ENCODE results near the gene DDT.
"Not testable (repeated sequence)": the region's sequence is repeated elsewhere in the genome, so short reads cannot be mapped to it uniquely, and the experiment has no call there.

DDT gene

GRCh38 chr22:23974345-23974744, at the start of gene DDT:
TSS of gene DDT (minus strand) at chr22:23974441. CDS start at chr22:23974414, 27 bp downstream.
- DNase-seq (ENCODE audit: low spot score): not testable (repeated sequence)

GRCh38 chr22:24023204-24023789, 49.1 kb upstream of the DDT start:
- no peak for DNase-seq (ENCODE audit: low spot score)

GRCh38 chr22:24021304-24021703, 47.1 kb upstream of the DDT start:
- no peak for DNase-seq (ENCODE audit: low spot score)

- no peak for DNase-seq (ENCODE audit: low spot score)
Measured at GRCh38 chr22:24016156-24016555, 41.9 kb upstream of the DDT start.

GRCh38 chr22:24011735-24012068, 37.5 kb upstream of the DDT start:
- no peak for DNase-seq (ENCODE audit: low spot score)

GRCh38 chr22:24010018-24010391, 35.8 kb upstream of the DDT start:
- no peak for DNase-seq (ENCODE audit: low spot score)

GRCh38 chr22:24009227-24010017, 35.2 kb upstream of the DDT start:
- DNase-seq (ENCODE audit: low spot score): no peak

- DNase-seq (ENCODE audit: low spot score): no peak
Measured at GRCh38 chr22:24008381-24009226, 34.4 kb upstream of the DDT start.

- no peak for DNase-seq (ENCODE audit: low spot score)
Measured at GRCh38 chr22:24008022-24008283, 33.7 kb upstream of the DDT start.

- DNase-seq (ENCODE audit: low spot score): no peak
Measured at GRCh38 chr22:24007253-24008021, 33.2 kb upstream of the DDT start.

GRCh38 chr22:24006914-24007214, 32.6 kb upstream of the DDT start:
- no peak for DNase-seq (ENCODE audit: low spot score)

- DNase-seq (ENCODE audit: low spot score): no peak
Measured at GRCh38 chr22:24006207-24006913, 32.1 kb upstream of the DDT start.

GRCh38 chr22:24005201-24005600, 31.0 kb upstream of the DDT start, which contains the start of gene GSTT4:
TSS of gene GSTT4 (minus strand) at chr22:24005453. CDS start at chr22:24005356, 97 bp downstream.
- peak; percentile 38 for DNase-seq (ENCODE audit: low spot score)

GRCh38 chr22:24003887-24004286, 29.6 kb upstream of the DDT start:
- no peak for DNase-seq (ENCODE audit: low spot score)

GRCh38 chr22:24002851-24003250, 28.6 kb upstream of the DDT start:
- DNase-seq (ENCODE audit: low spot score): no peak

- DNase-seq (ENCODE audit: low spot score): no peak
Measured at GRCh38 chr22:24002272-24002671, 28.0 kb upstream of the DDT start.

GRCh38 chr22:24001314-24001713, 27.1 kb upstream of the DDT start:
- peak; percentile 10 for DNase-seq (ENCODE audit: low spot score)

GRCh38 chr22:23999779-24000178, 25.5 kb upstream of the DDT start:
- not testable (repeated sequence) for DNase-seq (ENCODE audit: low spot score)

GRCh38 chr22:23997092-23997491, 22.9 kb upstream of the DDT start:
- no peak for DNase-seq (ENCODE audit: low spot score)

GRCh38 chr22:23993581-23994177, 19.4 kb upstream of the DDT start:
- not testable (repeated sequence) for DNase-seq (ENCODE audit: low spot score)

GRCh38 chr22:23993080-23993479, 18.8 kb upstream of the DDT start:
- DNase-seq (ENCODE audit: low spot score): not testable (repeated sequence)
